VCaP (cell line): Measurements from ENCODE around the gene HS3ST5.
"Not testable (repeated sequence)": the region's sequence is repeated elsewhere in the genome, so short reads cannot be mapped to it uniquely, and the experiment has no call there.

Experiments used
- H3K27ac ChIP-seq: fragments of 450-650 bp; 2 replicates; pipeline ENCODE4 v1.5.1; 2017
- CTCF ChIP-seq: fragments of 450-650 bp; conservative IDR thresholded peaks from 2 replicates; pipeline ENCODE4 v1.5.1; 2017; ENCODE audit warnings: mild to moderate bottlenecking, moderate library complexity

Gene HS3ST5

GRCh38 chr6:114154812-114155211 is 188.0 kb downstream of the HS3ST5 start:
- no peak overlapping the region for H3K27ac ChIP-seq
- TF ChIP-seq CTCF, result no peak

GRCh38 chr6:114153448-114153847 is 189.4 kb downstream of the HS3ST5 start:
- H3K27ac ChIP-seq, result no peak overlapping the region
- TF ChIP-seq CTCF, result no peak

GRCh38 chr6:114151064-114151690 is 191.6 kb downstream of the HS3ST5 start:
- no peak for TF ChIP-seq CTCF
- H3K27ac ChIP-seq, result no peak overlapping the region

GRCh38 chr6:114149182-114149581 is 193.6 kb downstream of the HS3ST5 start:
- H3K27ac ChIP-seq, result not testable (repeated sequence)

GRCh38 chr6:114144887-114145851 is 197.7 kb downstream of the HS3ST5 start:
- no peak for TF ChIP-seq CTCF
- H3K27ac ChIP-seq, result no peak overlapping the region

- no peak overlapping the region for H3K27ac ChIP-seq
- TF ChIP-seq CTCF, result no peak
Measured at GRCh38 chr6:114142258-114142657, 200.6 kb downstream of the HS3ST5 start.

GRCh38 chr6:114140416-114140815 is 202.4 kb downstream of the HS3ST5 start:
- TF ChIP-seq CTCF, result no peak
- no peak overlapping the region for H3K27ac ChIP-seq
